H1 (cell line): ENCODE measurements around the gene TMEM200B.

Experiments used
- BCL11A ChIP-seq, 2 experiments: IDR thresholded peaks; one replicate each; pipeline ENCODE4 v1.6.1; 2011; ENCODE audit warnings: low read depth in 2 of 2, low read length in 2 of 2, mild to moderate bottlenecking in 2 of 2
- CHD2 ChIP-seq: IDR thresholded peaks from 2 replicates; pipeline ENCODE4 v1.6.1; 2012; ENCODE audit warnings: low read length, improper control_type of control experiment
- EP300 ChIP-seq, 2 experiments: IDR thresholded peaks; 1 replicate in 1 of 2; 2 replicates in 1 of 2; pipeline ENCODE4 v1.6.1; 2011 to 2012; ENCODE audit warnings: low read depth in 2 of 2, low read length in 2 of 2, mild to moderate bottlenecking in 2 of 2, borderline replicate concordance in 1 of 2, inconsistent platforms in 1 of 2, moderate library complexity in 1 of 2
- GTF2F1 ChIP-seq: IDR thresholded peaks from 2 replicates; pipeline ENCODE4 v1.6.1; 2012; ENCODE audit warnings: low read depth, low read length, improper control_type of control experiment, borderline replicate concordance
- HDAC6 ChIP-seq: IDR thresholded peaks from one replicate; pipeline ENCODE4 v1.7.1; 2012; ENCODE audit warnings: low read depth, mild to moderate bottlenecking, inconsistent platforms, low read length, moderate library complexity
- POLR2A ChIP-seq, 2 experiments: IDR thresholded peaks; 1 replicate in 1 of 2; 2 replicates in 1 of 2; pipeline ENCODE4 v1.6.1; 2011; ENCODE audit warnings: low read depth in 2 of 2, low read length in 2 of 2, mild to moderate bottlenecking in 2 of 2; ENCODE audit errors: control extremely low read depth in 1 of 2
- RFX5 ChIP-seq: IDR thresholded peaks from 2 replicates; pipeline ENCODE4 v1.6.1; 2011; ENCODE audit warnings: low read depth, low read length, improper control_type of control experiment, borderline replicate concordance
- SIX5 ChIP-seq: IDR thresholded peaks from 2 replicates; pipeline ENCODE4 v1.6.1; 2011; ENCODE audit warnings: mild to moderate bottlenecking, low read depth, low read length
- SRF ChIP-seq: IDR thresholded peaks from 2 replicates; pipeline ENCODE4 v1.6.1; 2011; ENCODE audit warnings: mild to moderate bottlenecking, low read depth, low read length, moderate library complexity
- TAF1 ChIP-seq: IDR thresholded peaks from 2 replicates; pipeline ENCODE4 v1.6.1; 2011; ENCODE audit warnings: mild to moderate bottlenecking, low read depth, low read length
- YY1 ChIP-seq: IDR thresholded peaks from 2 replicates; pipeline ENCODE4 v1.6.1; 2011; ENCODE audit warnings: low read depth, mild to moderate bottlenecking, low read length
- TF ChIP-seq, protein P1 (sequence below), 3 experiments: IDR thresholded peaks; 1 replicate in 2 of 3; 2 replicates in 1 of 3; pipeline versions ENCODE4 v1.5.1 to v1.6.1; 2011; ENCODE audit warnings: low read length in 3 of 3, mild to moderate bottlenecking in 3 of 3, inconsistent platforms in 2 of 3, low read depth in 1 of 3, moderate library complexity in 1 of 3; ENCODE audit not compliant: insufficient read depth in 1 of 3; ENCODE audit errors: control extremely low read depth in 1 of 3
- TF ChIP-seq, protein P2 (sequence below): IDR thresholded peaks from 2 replicates; pipeline ENCODE4 v1.6.1; 2012; ENCODE audit warnings: inconsistent platforms
- TF ChIP-seq, protein P3 (sequence below): IDR thresholded peaks from 2 replicates; pipeline ENCODE4 v1.6.1; 2011; ENCODE audit warnings: low read length, improper control_type of control experiment

DNA sequence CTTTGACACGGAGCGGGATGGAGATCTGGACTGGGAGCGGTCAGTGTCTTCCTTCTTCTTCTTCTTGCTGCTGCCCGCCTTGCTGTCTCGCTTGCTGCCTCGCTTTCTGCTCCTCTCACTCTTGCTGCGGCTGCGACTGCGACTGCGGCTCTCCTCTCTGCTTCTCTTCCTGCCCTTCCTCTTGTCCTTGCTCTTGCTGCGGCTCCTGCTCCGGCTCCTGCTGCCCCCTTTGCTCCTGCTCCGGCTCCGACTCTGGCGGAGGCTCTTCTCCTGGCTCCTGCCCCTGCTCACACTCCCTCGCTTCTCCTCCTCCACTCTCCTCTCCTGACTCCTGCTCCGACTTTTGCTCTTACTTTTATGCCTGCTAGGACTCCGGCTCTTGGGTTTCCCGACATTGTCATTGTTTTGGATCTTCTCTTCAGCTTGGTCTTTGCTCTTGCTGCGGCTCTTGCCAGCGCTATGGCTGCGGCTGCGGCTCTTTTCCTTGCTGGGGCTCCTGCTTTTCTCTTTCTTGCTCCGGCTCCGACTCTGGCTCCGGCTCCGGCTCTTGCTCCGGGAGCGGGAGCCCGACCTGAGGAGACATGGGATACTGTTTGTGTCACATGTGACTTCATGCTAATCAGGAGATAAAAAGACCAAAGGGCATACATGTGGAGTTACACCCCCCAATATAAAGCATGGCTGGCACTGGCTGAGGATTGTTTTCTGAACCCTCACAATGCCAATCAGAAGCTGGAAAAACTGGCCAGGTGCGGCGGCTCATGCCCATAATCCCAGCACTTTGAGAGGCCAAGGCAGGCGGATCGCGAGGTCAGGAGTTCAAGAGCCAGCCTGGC is 25.2 kb upstream of the TMEM200B start:
- TF ChIP-seq, protein P1, sequence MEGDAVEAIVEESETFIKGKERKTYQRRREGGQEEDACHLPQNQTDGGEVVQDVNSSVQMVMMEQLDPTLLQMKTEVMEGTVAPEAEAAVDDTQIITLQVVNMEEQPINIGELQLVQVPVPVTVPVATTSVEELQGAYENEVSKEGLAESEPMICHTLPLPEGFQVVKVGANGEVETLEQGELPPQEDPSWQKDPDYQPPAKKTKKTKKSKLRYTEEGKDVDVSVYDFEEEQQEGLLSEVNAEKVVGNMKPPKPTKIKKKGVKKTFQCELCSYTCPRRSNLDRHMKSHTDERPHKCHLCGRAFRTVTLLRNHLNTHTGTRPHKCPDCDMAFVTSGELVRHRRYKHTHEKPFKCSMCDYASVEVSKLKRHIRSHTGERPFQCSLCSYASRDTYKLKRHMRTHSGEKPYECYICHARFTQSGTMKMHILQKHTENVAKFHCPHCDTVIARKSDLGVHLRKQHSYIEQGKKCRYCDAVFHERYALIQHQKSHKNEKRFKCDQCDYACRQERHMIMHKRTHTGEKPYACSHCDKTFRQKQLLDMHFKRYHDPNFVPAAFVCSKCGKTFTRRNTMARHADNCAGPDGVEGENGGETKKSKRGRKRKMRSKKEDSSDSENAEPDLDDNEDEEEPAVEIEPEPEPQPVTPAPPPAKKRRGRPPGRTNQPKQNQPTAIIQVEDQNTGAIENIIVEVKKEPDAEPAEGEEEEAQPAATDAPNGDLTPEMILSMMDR (IDR thresholded peaks at IDR 0.05; ENCODE audit: control extremely low read depth in 1 of 3, insufficient read depth in 1 of 3, low read depth in 1 of 3, low read length in 3 of 3): no peak
- TF ChIP-seq SRF: no peak
- no peak for TF ChIP-seq RFX5
- no peak for TF ChIP-seq SIX5
- TF ChIP-seq BCL11A (IDR thresholded peaks at IDR 0.05; ENCODE audit: low read depth in 2 of 2, low read length in 2 of 2): no peak
- TF ChIP-seq CHD2: no peak
- TF ChIP-seq, protein P2, sequence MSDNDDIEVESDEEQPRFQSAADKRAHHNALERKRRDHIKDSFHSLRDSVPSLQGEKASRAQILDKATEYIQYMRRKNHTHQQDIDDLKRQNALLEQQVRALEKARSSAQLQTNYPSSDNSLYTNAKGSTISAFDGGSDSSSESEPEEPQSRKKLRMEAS: no peak
- no peak for TF ChIP-seq TAF1
- no peak for TF ChIP-seq POLR2A (IDR thresholded peaks at IDR 0.05; ENCODE audit: control extremely low read depth in 1 of 2, low read depth in 2 of 2, low read length in 2 of 2)
- TF ChIP-seq, protein P3, sequence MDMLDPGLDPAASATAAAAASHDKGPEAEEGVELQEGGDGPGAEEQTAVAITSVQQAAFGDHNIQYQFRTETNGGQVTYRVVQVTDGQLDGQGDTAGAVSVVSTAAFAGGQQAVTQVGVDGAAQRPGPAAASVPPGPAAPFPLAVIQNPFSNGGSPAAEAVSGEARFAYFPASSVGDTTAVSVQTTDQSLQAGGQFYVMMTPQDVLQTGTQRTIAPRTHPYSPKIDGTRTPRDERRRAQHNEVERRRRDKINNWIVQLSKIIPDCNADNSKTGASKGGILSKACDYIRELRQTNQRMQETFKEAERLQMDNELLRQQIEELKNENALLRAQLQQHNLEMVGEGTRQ: no peak
- TF ChIP-seq YY1: no peak
- no peak for TF ChIP-seq GTF2F1
- no peak for TF ChIP-seq HDAC6
- no peak for TF ChIP-seq EP300 (IDR thresholded peaks at IDR 0.05; ENCODE audit: borderline replicate concordance in 1 of 2, low read depth in 2 of 2, low read length in 2 of 2)
